ENCODE results near the gene ARF1.

The ARF1 gene

DNA sequence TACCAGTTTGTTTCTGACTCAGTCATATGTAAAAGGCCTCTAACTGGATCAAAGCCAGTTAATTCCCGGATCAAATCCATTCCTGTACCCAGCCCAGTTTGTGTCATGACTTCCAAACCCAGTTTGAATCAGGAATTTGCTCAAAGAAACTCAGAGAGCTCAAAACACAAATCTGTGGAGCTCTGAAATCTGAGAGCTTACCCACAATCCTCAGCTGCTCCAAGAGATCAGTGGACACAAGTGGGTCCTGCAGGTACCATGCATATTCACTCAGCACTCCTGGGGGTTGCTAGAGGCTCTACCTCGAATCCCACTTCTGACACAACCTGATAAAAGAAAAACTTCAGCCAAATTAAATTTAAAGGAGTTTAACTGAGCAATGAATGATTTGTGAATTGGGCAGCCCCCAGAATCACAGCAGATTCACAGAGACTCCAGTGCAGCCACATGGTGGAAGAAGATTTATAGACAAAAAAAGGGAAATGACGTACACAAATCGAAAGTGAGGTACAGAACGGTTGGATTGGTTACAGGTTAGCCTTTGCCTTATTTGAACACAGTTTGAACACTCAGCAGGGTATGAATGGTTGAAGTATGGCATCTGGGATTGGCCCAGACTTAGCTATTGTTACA is 38.5 kb downstream of the ARF1 start:
- DNase-seq (ENCODE audit: low read depth in 3 of 3) = no peak

DNA sequence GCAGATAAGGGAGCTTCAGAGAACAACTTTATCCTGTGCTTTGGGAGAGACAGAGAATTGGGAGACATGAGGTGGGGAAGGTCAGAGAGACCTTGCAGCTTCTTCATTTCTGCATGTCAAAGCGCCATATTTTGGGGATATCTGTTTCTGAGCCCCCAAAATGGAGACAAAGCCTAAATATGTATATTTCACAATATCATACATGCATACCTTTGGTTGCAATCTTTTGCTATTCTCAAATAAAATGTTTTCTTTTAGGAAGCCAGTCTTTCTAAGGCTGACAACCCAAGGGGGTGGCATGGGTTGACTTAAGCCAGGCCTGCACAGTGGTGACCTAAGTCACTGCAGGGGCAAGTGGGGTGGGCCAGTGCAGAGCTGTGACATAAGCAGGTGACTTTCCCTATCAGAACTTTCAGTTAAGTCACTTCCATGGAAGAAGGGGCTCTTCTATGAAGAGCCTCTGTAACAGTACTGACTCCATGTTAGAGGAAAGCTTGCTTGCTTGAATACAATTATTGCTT is 40.5 kb downstream of the ARF1 start:
- DNase-seq (ENCODE audit: low read depth in 3 of 3) = no peak

DNA sequence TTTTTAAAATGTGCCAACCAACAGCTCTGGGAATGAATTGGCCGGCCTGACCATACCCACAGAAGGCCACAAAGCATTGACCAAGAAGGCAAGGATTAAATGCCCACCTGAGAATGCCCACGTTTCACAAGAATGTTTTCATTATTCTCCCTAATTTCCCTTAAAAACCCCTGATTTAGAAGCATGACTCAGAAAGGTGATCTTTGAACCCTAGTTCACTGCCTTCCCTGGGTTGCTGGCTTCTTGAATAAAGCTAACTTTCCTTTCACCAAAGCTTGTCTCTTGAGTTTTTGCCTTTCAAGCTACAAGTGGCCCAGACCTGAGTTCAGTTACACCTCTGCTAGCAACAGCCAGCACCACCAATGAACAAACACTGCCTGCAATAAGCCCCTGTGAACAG is 41.0 kb downstream of the ARF1 start:
- no peak for DNase-seq (ENCODE audit: low read depth in 3 of 3)

DNA sequence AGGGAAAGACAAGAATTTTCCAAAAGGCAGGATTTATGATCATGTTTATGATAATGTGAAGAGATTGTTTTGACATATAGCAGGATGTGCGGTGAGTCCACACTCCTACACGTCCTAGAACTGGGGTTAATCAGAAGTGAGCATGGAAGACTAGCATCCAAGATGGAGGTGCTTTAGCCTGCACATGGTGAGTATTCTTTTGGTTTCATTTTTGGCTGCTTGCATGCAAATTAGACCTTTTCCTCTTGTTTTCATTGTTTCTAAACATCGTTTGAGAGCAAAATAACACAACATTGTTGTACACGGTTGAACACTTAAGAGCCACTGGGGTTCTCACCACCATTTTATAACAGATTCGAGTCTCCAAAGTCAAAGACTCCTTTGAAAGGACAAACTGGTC is 42.7 kb downstream of the ARF1 start:
- no peak for DNase-seq (ENCODE audit: low read depth in 3 of 3)

DNA sequence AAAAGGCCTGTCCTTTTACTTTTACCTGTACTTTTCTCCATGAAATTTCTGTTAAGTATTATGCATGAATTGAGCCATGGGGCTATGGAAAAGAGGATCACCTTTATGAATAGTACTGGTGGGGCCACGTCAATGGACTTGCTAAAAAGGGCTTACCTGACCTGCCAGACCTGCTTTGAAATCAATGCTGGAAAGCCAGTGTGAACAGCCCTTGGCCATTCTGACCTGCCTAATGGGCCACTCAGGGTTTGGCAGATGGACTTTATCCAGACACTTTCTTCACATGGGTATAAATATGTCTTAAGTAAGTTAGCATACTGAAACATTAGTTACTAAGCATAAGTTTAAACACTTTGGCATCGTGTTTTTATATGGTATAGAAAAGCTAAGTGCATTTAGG is 49.3 kb downstream of the ARF1 start:
- no peak for DNase-seq (ENCODE audit: low read depth in 3 of 3)

DNA sequence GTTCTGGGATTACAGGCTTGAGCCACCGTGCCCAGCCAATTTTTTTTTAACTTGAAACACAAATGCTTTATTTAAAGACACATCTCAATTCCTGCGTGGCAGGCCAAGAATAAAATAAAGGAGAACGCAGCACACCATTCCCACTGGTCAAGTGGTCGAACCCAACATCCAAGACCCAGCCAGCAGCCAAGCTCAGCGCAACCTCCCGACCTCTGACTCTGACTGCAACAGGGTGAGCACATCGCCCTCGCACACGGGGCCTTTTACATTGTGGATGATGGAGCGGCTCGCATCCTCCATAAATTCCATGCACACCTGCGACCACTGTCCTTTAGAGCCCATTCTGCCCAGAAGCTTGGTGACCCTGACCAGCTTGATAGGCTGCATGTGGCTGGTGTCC is 52.1 kb downstream of the ARF1 start:
- no peak for DNase-seq (ENCODE audit: low read depth in 3 of 3)

DNA sequence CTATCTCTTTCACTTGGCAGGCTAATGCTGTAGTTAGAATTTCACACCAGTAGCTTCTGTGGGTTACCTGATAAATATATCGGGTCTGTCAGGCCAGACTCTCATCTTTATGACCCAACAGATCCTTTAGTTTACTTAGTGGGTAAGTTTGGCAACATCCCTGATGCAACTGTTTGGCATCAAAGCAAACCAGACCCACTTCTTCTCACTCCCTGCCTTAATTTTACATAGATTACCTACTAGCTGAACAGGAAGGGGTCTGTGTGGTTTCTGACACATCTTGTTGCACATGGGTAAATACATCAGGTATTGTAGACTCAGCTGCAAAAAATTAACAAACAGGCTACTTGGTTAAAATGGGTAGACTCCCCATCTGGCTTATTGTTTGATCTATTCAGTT is 54.4 kb downstream of the ARF1 start:
- DNase-seq (ENCODE audit: low read depth in 3 of 3) = no peak

DNA sequence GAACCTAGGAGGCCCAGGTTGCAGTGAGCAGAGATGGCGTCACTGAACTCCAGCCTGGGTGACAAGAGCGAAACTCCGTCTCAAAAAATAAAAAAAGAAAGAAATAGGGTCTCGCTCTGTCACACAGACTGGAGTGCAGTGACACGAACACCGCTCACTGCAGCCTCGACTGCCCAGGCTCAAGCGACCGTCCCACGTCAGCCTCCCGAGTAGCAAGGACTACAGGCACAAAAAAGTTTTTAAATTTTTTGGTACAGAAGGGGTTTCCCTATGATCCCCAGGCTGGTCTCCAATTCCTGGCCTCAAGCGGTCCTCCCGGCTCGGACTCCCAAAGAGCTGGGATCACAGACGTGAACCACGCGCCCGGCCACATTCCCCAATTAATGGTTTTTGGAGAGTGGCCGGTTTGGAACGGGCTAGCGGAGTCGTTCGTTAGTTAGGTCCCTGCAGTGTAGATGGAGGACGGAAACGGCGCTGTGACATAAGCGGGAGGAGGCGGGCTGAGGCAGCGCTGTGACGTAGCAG is 57.0 kb downstream of the ARF1 start:
- DNase-seq (ENCODE audit: low read depth in 3 of 3) = no peak

DNA sequence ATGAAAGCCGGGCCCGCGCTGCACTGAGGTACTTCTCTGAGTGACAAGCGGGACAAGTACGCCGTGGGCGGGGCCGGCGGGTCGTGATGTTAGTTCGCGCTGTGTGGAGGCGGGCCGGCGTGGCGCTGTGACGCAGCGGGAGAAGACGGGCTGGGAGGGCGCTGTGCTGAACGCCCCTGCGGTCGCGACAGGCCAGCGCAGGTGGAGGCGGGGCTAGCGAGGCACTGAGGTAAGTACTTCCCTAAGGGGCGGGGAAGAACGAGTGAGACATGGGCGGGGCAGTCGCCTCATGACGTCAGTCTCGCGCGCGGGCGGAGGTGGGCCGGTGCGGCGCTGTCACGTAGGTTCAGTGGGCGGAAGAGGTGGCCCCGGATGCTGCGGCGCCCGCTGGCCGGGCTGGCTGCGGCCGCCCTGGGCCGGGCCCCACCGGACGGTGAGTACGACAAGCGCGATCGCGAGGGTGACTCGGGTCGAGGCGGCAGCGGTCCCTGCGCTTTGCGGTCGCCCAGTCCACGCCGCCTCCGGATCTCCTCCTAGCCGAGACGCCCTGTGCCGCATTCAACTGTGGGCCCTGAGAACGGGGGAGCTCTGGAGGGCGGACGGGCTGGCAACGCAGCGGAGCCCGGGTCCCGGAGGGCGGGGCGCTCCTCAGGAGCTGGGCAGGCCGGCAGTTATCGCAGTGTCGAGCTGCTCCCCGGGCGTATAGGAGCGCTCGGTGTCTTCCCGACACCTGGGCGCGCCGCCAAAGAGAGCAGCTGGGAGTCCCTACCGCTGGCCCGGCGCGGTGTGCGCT is 57.6 kb downstream of the ARF1 start, which contains the start of gene GUK1:
TSS of gene GUK1 (plus strand) at position 349 of the 793 bp plus-strand sequence. CDS start at position 373, 24 bp downstream.
- peak; percentile 99 to 100 (median 100) for DNase-seq (ENCODE audit: low read depth in 3 of 3)

DNA sequence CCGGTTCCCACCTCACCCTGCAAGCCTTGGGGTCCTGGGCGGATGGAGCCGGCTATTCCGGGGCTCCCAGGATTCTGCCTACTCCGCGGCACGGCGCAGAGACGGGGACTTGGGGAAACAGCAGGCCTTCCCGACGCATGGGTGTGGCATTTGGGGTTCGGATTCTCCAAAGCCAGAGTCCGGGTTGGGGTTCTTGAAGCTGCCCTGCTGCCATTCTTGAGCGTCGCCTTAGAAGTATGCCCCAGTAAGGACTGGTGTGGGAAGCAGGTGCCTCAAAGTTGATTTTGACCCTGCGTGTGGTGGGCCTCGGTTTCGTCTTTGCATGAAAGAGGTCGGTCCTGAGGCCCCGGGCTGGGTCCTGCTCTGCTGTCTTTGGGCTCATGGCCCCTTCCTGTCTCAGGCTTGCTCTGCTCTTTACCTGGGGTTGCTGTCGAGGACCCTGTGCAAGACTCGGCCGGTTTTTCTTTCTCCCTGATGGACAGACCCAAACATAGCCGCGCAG is 58.3 kb downstream of the ARF1 start:
- DNase-seq (ENCODE audit: low read depth in 3 of 3) = no peak

DNA sequence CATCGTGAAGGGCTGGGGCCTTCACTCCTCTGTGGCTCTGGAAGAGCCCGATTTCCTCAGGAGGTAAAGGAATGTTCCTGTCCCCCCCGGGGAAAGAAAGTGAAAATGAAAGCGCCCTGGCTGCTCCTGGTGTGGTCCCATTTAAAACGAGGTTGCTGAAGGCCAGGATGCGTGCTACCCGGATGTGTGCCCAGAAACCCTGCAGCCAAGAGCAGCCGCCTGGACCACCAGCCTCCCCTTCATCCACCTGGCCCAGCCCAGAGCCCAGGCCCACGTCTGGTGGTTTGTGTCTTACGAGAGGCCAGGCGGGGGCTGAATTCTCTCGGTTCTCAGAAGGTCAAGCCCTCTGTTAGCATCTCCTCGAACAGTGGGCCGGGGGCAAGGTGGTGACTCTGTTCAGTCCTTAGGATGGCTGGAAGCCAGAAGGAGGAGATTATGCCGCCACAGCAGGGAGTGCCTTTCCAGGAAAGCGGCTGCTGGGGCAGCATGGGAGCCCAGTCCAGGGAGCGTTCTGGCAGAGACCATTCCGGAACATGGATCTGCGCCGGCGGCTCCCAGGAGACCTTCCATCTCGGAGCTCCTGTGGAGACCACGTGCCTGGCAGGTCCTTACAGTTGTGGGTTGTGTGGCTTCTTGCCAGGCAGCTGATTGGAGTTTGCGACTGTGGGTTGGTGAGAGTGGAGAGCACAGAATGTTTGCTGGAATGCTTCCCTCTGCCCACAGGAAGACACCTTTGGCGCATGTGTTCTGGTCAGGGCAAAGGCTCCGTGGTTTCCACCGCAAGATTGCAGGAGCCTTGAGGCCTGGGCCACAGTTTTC is 58.9 kb downstream of the ARF1 start:
- no peak for DNase-seq (ENCODE audit: low read depth in 3 of 3)

DNA sequence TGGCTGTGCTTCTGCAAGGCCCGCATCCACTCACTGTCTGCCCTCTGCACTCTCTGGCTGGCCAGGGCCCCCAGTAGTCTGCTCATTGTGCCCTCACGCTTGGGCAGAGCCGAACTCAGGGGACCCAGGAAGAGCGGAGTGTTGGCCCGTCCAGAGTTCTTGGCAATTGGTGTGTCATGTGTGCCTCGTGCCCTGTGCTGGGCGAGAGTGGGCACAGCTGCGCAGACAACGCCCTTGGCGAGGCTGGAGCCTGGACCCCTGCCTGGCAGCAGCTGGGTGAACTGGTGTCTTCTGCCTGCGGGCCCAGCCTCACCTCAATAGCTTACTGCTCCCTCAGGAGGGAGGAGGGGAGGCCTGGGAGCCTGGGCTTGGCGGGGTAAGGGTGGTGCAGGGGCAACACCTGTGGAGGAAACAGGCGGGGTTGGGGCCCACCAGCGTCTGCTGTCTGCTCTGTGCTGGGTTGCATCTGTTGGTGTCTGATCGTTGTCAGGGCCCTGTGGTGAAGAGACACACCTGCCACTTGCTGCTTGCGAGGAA is 59.7 kb downstream of the ARF1 start:
- no peak for DNase-seq (ENCODE audit: low read depth in 3 of 3)

DNA sequence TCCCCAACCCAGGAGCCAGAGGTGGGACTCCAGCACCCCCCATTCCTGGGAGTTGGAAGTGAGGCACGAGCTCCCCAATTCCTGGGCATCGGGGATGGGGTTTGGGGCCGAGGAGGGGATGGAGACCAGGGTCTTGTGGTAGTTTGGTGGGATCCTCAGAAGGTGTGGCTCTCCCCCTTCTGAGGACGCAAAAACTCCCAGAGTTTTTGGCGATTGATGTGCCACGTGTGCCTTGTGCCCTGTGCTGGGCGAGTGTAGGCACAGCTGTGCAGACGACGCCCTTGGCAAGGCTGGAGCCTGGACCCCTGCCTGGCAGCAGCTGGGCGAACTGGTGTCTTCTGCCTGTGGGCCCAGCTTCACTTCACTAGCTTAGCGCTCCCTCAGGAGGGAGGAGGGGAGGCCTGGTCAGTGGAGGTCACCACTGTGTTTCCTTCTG is 60.2 kb downstream of the ARF1 start:
- DNase-seq (ENCODE audit: low read depth in 3 of 3) = no peak

DNA sequence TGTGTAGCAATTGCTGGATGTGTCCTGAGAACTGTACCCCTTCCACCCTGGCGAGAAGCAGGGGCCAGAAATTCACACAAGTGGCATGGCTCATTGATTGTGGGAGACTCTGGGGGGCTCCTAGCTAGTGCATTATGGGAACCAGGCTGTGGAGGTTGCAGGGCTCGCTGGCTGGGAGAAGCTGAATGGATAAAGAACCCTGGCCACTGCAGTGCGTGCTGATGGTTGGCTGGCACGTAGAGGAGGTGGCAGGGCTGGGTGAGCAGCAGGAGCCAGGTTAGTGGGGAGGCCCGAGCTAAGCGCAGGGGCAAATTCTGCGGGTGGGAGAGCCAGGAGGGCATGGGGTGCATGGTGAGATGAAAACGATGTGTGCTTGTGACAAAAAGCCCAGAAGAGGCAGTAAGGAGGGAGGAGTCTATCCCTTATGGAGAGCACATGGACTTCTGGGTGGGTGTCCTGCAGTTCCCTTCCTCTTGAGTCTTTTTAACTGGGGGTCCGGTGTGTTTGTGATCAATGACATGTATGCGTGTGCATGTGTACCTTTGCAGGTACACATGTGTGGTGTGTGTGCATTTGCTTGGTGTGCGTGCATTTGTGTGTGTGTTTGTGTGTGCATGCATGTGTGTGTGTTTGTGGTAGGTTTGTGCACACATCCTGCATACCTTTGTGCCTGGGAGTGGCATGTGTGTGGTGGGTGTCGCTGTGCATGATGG is 61.1 kb downstream of the ARF1 start:
- DNase-seq (ENCODE audit: low read depth in 3 of 3) = no peak

DNA sequence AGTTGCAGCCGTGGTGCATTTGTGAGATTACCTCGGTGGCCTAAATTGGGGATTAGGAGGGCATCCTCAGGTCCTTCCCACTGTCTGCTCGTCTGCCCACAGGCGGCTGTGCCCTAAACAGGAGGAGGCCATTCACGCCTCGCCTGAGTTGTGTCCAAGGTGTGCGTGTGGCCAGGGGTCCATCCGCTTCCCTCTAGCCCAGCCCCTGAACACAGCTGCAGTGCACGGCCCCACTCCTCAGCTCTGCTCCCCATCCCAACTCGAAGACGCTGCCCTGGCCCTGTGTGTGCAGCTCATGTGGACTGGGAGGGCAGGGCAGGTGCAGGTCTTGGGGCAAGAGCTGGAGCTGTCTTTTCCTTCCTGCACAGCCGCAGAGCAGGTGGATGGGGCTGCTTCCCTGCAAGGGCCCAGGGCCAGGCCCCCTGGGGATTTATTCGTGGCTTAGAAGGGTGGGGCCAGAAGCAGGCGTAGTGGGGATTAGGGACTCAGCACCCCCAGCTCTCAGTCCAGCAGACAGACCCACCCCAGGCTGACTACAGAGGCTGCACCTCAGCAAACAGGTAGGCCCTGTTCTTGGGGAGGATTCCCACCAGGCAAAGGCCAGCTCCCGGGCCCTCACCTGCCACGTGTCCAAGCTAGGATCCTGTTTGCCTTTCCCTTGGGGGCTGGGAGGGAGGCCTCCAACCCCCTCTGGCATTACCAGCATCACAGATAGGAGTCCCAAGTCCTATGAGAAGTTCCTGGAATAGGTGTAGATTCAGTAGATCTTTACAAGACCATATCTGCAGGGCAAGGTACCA is 61.9 kb downstream of the ARF1 start:
- no peak for DNase-seq (ENCODE audit: low read depth in 3 of 3)

DNA sequence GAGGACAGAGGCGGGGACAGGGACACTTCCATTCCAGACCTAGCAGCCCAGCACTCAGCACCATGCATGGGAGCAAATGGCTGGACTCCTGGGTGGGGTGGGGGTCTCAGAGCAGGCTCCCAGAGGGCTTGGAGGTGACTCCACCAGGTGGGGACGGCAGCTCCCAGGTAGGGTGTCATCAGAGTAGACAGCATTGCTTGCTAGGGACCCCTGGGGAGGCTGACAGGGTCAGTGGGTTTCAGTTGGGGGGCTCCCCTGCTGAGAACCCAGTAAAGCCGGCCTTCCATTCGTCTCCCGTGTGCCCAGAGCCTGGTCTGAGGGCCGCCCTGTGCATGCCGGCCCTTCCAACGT is 62.5 kb downstream of the ARF1 start:
- DNase-seq (ENCODE audit: low read depth in 3 of 3) = no peak

DNA sequence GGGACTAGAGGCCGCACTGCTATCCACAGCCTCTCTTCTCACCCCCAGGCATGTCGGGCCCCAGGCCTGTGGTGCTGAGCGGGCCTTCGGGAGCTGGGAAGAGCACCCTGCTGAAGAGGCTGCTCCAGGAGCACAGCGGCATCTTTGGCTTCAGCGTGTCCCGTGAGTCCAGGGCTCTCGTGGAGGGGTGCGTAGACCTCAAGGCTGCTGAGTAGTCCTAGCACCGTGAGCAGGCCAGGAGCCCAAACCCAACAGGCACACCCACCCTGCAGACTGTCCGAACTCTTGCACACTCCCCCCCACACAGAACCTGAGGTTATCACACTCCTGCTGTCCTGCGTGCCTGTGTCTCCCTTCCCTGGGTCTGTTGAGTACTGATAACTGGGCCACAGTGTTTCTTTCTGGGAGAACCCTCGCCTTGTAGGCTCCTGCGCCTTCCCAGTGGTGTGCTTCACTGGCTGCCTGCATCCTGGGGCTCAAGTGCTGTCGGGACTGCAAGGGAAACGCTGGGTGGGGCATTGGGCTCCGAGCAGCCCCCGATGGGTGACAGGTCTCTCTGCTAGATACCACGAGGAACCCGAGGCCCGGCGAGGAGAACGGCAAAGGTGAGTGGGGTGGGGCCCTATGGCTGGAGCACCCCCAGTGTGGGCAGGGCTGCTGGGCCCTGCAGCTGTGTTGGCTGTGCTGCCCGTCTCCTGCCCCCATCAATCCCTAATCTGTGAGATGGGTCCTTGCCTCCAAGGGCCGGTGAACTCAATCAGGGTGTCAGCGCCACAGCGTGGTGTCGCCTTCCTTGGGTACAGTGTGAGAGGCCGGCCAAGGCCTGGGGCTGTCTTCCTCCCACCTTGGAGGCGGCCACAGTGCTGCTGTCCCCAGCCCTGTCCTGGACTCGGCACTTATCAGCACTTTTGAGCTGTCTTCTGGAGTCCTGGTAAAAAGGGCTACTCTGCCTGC is 63.2 kb downstream of the ARF1 start:
- no peak for DNase-seq (ENCODE audit: low read depth in 3 of 3)

DNA sequence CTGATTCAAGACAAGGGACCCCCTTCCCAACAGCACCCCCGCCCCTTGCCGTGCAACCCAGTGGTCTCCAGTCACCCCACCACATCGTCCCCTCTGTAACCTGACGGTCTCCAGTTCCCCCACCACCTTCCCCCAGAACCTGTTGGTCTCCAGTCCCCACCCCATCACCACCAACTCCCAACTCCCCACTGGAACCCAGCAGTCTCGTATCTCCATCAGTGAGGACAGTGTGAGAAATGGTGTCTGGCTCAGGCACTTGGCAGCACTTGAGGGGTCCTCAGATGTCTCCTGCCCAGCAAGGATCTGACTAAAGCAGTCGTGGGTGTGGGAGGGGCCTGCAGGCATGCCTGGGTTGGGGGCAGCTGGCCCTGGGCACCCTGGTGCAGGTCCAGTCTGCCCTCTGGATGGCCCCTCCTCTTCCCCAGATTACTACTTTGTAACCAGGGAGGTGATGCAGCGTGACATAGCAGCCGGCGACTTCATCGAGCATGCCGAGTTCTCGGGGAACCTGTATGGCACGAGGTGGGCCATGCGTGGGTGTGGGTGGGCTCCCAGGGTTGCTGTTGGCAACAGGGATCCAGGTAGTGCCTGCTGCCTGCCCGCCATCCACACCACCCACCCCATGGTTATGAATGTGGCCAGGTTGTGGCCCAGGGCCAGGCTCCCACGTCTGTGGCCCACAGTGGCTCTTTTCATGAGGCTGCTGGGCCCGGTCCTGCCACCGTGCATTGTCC is 64.1 kb downstream of the ARF1 start:
- no peak for DNase-seq (ENCODE audit: low read depth in 3 of 3)

Measured in stimulated activated CD4-positive, alpha-beta T cell treated with anti-CD3 and anti-CD28 coated beads, TNF-alpha, amount 100 ng/mL, for 4 hours (primary cell).